Brain microvascular endothelial cell (primary cell): ENCODE results near the gene CLASP1.
A peak's percentile ranks its signal among the peaks of the same experiment; 100 is the strongest.

ENCODE experiments used
- DNase-seq: peaks from one replicate; pipeline ENCODE4 v3.0.0-alpha.2; 2020
- H3K27ac ChIP-seq: fragments of 250-450 bp; sonication (Bioruptor Pico); 2 replicates; pipeline ENCODE4 v1.5.1; 2020; ENCODE audit warnings: mild to moderate bottlenecking, moderate library complexity
- H3K27me3 ChIP-seq: fragments of 250-450 bp; sonication (Bioruptor Pico); replicated peaks from 2 replicates; pipeline ENCODE4 v1.5.1; 2020; ENCODE audit warnings: mild to moderate bottlenecking
- H3K36me3 ChIP-seq: fragments of 250-450 bp; sonication (Bioruptor Pico); replicated peaks from 2 replicates; pipeline ENCODE4 v1.5.1; 2020; ENCODE audit warnings: mild to moderate bottlenecking
- H3K4me3 ChIP-seq: 2 replicates; pipeline ENCODE4 v1.5.1; 2011; ENCODE audit warnings: low read depth, mild to moderate bottlenecking, control low read depth, low read length, moderate library complexity
- in situ Hi-C: cut with HindIII; loops from 2 replicates; pipeline ENCODE4 v1.10.0; 2017; ENCODE audit warnings: low sequenced_read_pairs, low pct_ligation_motif_present
- TF ChIP-seq, protein P1 (sequence below): IDR thresholded peaks from 2 replicates; pipeline ENCODE4 v1.5.1; 2011; ENCODE audit warnings: low read depth, mild to moderate bottlenecking, moderate library complexity, low read length, control low read depth, inconsistent platforms; ENCODE audit errors: missing control alignments

Gene CLASP1

DNA sequence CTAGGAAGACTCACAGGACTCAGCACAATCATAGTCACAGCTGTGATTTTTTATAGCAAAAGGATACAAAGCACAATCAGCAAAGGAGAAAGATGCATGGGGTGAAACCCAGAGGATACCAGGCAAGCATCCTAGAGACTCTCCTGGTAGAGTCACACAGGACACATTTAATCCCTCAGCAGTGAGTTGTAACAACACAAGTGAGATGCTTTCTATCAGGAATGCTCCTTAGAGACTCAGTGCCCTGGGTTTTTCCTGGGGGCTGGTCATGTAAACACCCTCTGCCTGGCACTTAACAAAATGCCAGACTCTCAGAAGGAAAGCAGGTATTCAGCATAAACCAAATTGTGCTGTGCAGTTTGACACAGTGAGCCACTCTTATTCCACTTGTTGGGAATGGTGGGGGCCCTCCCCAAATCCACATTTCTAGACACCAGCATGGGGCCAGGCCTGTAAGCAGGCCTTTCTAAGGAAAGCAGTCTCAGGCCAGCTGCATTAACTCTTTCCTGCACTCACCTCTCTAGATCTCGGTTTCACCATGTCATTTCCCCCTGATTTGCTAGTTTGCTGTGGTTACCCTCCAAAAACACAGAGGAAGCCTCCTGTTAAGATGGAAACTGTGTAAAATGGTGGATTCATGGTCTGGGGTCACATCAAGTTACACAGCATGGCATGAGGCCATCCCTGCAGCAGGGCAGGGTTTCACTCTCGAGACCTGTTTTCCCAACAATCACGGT lies 135.5 kb downstream of the CLASP1 start:
- in situ Hi-C loops, result no loop called here
- no peaks in the 10 kb centered on the region for H3K27me3 ChIP-seq
- TF ChIP-seq, protein P1, sequence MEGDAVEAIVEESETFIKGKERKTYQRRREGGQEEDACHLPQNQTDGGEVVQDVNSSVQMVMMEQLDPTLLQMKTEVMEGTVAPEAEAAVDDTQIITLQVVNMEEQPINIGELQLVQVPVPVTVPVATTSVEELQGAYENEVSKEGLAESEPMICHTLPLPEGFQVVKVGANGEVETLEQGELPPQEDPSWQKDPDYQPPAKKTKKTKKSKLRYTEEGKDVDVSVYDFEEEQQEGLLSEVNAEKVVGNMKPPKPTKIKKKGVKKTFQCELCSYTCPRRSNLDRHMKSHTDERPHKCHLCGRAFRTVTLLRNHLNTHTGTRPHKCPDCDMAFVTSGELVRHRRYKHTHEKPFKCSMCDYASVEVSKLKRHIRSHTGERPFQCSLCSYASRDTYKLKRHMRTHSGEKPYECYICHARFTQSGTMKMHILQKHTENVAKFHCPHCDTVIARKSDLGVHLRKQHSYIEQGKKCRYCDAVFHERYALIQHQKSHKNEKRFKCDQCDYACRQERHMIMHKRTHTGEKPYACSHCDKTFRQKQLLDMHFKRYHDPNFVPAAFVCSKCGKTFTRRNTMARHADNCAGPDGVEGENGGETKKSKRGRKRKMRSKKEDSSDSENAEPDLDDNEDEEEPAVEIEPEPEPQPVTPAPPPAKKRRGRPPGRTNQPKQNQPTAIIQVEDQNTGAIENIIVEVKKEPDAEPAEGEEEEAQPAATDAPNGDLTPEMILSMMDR, result no peak
- H3K27ac ChIP-seq, result no peak overlapping the region
- no peak overlapping the region for H3K4me3 ChIP-seq
- peaks cover 3% of the 10 kb centered on the region for H3K36me3 ChIP-seq
- no peak for DNase-seq

DNA sequence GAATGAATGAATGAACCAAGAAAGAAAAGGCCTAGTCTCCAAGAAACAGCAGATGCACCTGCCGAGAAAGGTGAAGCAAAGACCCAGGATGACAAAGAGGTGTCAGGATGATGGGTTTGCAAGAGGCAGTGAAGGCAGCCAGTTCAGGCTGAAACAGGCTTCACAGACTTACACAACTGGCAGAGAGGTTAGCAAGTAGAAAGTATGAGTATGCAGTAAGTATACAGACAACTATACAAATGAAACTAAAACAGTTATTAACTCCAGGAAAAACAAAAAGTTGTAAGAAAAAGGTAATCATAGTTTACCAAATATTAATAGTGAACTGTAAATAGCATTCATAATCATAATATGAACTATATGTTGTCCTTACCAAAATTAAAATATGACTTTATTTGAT lies 138.4 kb downstream of the CLASP1 start:
- Histone ChIP-seq H3K27ac (no peak overlapping the region), H3K4me3 (no peak overlapping the region), H3K36me3 (peaks cover 3% of the 10 kb centered on the region), H3K27me3 (no peaks in the 10 kb centered on the region)
- TF ChIP-seq, protein P1, result no peak
- no peak for DNase-seq
- in situ Hi-C loops, result no loop called here

DNA sequence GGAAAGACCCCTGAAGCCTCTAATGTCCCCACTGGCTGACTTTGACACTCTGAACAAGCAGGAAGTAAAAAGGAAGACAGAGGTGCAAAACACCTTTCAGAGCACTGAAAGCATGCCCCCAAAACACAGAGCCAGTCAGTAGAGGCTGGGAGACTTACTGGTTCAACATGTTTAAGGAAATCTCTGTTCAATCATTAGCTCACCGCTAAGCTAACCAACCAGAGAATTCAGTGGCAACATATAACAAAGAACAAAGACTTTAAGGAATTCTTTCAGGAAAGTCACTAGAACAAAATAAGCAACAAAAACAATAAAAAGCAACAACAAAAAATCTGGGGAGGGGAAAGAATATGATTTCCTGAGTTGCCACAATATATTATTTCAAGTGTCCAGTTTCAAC lies 142.6 kb downstream of the CLASP1 start:
- H3K4me3 ChIP-seq, result no peak overlapping the region
- no peaks in the 10 kb centered on the region for H3K36me3 ChIP-seq
- no peaks in the 10 kb centered on the region for H3K27me3 ChIP-seq
- no peak for DNase-seq
- TF ChIP-seq, protein P1, result no peak
- no peak overlapping the region for H3K27ac ChIP-seq
- in situ Hi-C loops, result no loop called here

DNA sequence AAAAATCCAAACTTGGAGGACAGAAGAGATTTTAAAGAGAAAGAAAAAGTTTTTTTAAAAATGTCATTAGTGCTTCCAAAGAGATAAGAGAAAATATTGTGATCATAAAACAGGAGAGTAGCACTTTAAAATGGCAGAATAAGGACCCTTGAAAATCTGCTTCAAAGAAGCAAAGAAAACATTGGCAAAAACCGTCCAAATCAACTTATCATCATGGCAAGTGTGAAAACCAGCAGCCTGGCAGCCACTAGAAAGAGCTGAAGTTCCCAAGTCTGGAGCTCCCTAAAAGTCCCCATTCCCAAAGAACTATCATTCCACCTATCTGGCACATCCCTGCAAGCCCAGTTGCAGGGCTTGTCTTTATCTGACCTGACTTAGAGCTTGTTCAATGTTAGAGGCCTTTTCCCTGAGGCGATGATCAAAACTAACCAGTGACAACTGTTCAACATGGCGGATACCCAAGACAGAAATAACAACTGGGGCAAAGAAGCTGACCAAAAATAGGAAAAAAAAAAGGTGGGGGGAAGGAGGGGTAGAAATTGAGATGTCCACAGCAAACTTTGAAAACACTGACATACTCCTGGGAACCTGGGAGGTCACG lies 143.2 kb downstream of the CLASP1 start:
- in situ Hi-C loops, result no loop called here

DNA sequence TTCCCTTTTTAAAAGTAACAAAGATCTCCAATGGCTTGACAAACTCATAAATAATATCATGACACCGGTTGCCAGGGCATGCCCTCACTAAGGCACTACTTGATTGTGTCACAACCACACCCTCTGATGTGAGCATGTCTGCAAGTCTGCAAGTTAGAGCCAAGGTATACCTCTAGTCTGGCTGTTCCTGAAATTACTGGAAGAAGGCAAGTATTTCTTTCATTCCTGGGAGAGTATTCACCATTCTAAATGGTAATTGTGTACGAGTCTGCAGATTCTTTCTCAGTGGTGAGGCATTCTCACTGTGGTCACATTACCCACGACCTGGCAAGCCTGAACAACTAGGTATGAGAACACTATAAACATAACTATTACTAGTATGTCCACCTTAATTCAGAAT lies 144.3 kb downstream of the CLASP1 start:
- Histone ChIP-seq H3K36me3 (no peaks in the 10 kb centered on the region), H3K27me3 (no peaks in the 10 kb centered on the region), H3K4me3 (no peak overlapping the region), H3K27ac (peak overlapping the region; percentile 58)
- in situ Hi-C loops, result no loop called here
- TF ChIP-seq, protein P1, result no peak
- peak; percentile 81 for DNase-seq

More for the DNA sequence above, 143.2 kb downstream of the CLASP1 start:
- Histone ChIP-seq H3K4me3 (no peak overlapping the region), H3K27ac (no peak overlapping the region), H3K36me3 (no peaks in the 10 kb centered on the region), H3K27me3 (no peaks in the 10 kb centered on the region)
- no peak for DNase-seq
- TF ChIP-seq, protein P1, result no peak
